WTC11 (cell line): ENCODE data around the gene SEMA4F. TPM values are rescaled to one million over a fixed set of nuclear protein-coding genes. Genes with fewer than 3 reads are reported as not detected.

Experiments used
- ATAC-seq: fragments of 200-7000 bp; cut with Tn5 transposase; 2 replicates; pipeline ENCODE4 v1.10.0; 2021; ENCODE audit warnings: mild to moderate bottlenecking, moderate library complexity
- CTCF ChIA-PET: fragments of 300-600 bp; sonication (Branson Sonifier 250); formaldehyde crosslinking; loops from one replicate; lab custom pipeline; 2021; ENCODE audit warnings: antibody characterized with exemption; lab: Charles Lee
- POLR2A ChIA-PET: fragments of 350-600 bp; sonication (Branson Sonifier 250); formaldehyde crosslinking; loops from one replicate; lab custom pipeline; 2021; ENCODE audit warnings: antibody characterized with exemption; lab: Charles Lee
- DNase-seq: peaks from one replicate; pipeline ENCODE4 v3.0.0; 2021; ENCODE audit warnings: low spot score
- H3K27ac Mint-ChIP-seq: 2 replicates; pipeline ENCODE4 v1.8.0; 2021; ENCODE audit warnings: mixed read lengths
- H3K27me3 Mint-ChIP-seq: 2 replicates; pipeline ENCODE4 v1.8.0; 2021; ENCODE audit warnings: low read depth, mild to moderate bottlenecking, moderate library complexity, mixed read lengths
- H3K36me3 Mint-ChIP-seq: 2 replicates; pipeline ENCODE4 v1.8.0; 2021; ENCODE audit warnings: mixed read lengths
- H3K4me1 Mint-ChIP-seq: 2 replicates; pipeline ENCODE4 v1.8.0; 2022; ENCODE audit warnings: mixed read lengths
- H3K4me3 Mint-ChIP-seq: 2 replicates; pipeline ENCODE4 v1.8.0; 2021; ENCODE audit warnings: mild to moderate bottlenecking, moderate library complexity, mixed read lengths
- H3K9me3 Mint-ChIP-seq: 2 replicates; pipeline ENCODE4 v1.8.0; 2021; ENCODE audit warnings: mixed read lengths
- AR ChIP-seq: fragments of 250-450 bp; sonication (Bioruptor Pico); IDR thresholded peaks from 2 replicates; pipeline ENCODE4 v1.9.0; 2021; ENCODE audit warnings: mild to moderate bottlenecking
- ATF2 ChIP-seq: sonication (generic); formaldehyde crosslinking; IDR thresholded peaks from 2 replicates; pipeline ENCODE4 v1.8.1; 2022; ENCODE audit warnings: low read depth, missing genetic modification reagents, borderline replicate concordance
- ATF3 ChIP-seq: sonication (generic); formaldehyde crosslinking; conservative IDR thresholded peaks from 2 replicates; pipeline ENCODE4 v1.8.1; 2022; ENCODE audit warnings: mild to moderate bottlenecking, missing genetic modification reagents
- ATF6 ChIP-seq: sonication (generic); formaldehyde crosslinking; IDR thresholded peaks from 2 replicates; pipeline ENCODE4 v1.8.1; 2023; ENCODE audit warnings: mild to moderate bottlenecking, missing genetic modification reagents
- CTCF ChIP-seq: fragments of 200-600 bp; IDR thresholded peaks from 2 replicates; pipeline ENCODE4 v1.8.0; 2022; ENCODE audit warnings: antibody characterized with exemption
- ELF4 ChIP-seq: sonication (generic); formaldehyde crosslinking; IDR thresholded peaks from 2 replicates; pipeline ENCODE4 v1.8.1; 2022; ENCODE audit warnings: low read depth, mild to moderate bottlenecking, moderate library complexity, missing genetic modification reagents
- FOXP4 ChIP-seq: sonication (generic); formaldehyde crosslinking; IDR thresholded peaks from 2 replicates; pipeline ENCODE4 v1.8.0; 2022; ENCODE audit warnings: mild to moderate bottlenecking, missing genetic modification reagents
- JAZF1 ChIP-seq: fragments of 250-450 bp; sonication (Bioruptor Pico); IDR thresholded peaks from 2 replicates; pipeline ENCODE4 v1.9.0; 2021; ENCODE audit warnings: moderate library complexity, mild to moderate bottlenecking, inconsistent platforms
- MXD4 ChIP-seq: fragments of 250-450 bp; sonication (Bioruptor Pico); IDR thresholded peaks from 2 replicates; pipeline ENCODE4 v1.8.0; 2021; ENCODE audit warnings: mild to moderate bottlenecking, moderate library complexity, borderline replicate concordance
- NFE2L1 ChIP-seq: sonication (generic); formaldehyde crosslinking; IDR thresholded peaks from 2 replicates; pipeline ENCODE4 v1.8.1; 2023; ENCODE audit warnings: missing genetic modification reagents
- NR1H2 ChIP-seq: sonication (generic); formaldehyde crosslinking; IDR thresholded peaks from 2 replicates; pipeline ENCODE4 v1.9.0; 2021; ENCODE audit warnings: mild to moderate bottlenecking, moderate library complexity, missing genetic modification reagents
- PREB ChIP-seq: sonication (generic); formaldehyde crosslinking; IDR thresholded peaks from 2 replicates; pipeline ENCODE4 v1.8.1; 2022; ENCODE audit warnings: mild to moderate bottlenecking, missing genetic modification reagents, moderate library complexity, borderline replicate concordance
- SMAD3 ChIP-seq: sonication (generic); formaldehyde crosslinking; IDR thresholded peaks from 2 replicates; pipeline ENCODE4 v1.8.0; 2022; ENCODE audit warnings: missing genetic modification reagents, mild to moderate bottlenecking, borderline replicate concordance
- ZBTB21 ChIP-seq: sonication (generic); formaldehyde crosslinking; IDR thresholded peaks from 2 replicates; pipeline ENCODE4 v1.8.1; 2023; ENCODE audit warnings: mild to moderate bottlenecking, missing genetic modification reagents, borderline replicate concordance
- ZNF121 ChIP-seq: sonication (generic); formaldehyde crosslinking; IDR thresholded peaks from 2 replicates; pipeline ENCODE4 v1.8.0; 2023; ENCODE audit warnings: missing genetic modification reagents
- ZNF232 ChIP-seq: sonication (generic); formaldehyde crosslinking; IDR thresholded peaks from 2 replicates; pipeline ENCODE4 v1.8.0; 2022; ENCODE audit warnings: mild to moderate bottlenecking, missing genetic modification reagents
- ZNF263 ChIP-seq: sonication (generic); formaldehyde crosslinking; IDR thresholded peaks from 2 replicates; pipeline ENCODE4 v1.8.1; 2022; ENCODE audit warnings: low read depth, mild to moderate bottlenecking, moderate library complexity, missing genetic modification reagents
- ZNF416 ChIP-seq: fragments of 250-450 bp; sonication (Bioruptor Pico); IDR thresholded peaks from 2 replicates; pipeline ENCODE4 v1.9.0; 2021; ENCODE audit warnings: mild to moderate bottlenecking, inconsistent platforms
- ZNF671 ChIP-seq: fragments of 250-450 bp; sonication (Bioruptor Pico); IDR thresholded peaks from 2 replicates; pipeline ENCODE4 v1.8.0; 2021; ENCODE audit warnings: mild to moderate bottlenecking
- total RNA-seq: library from RNA; stranded (reverse); gene quantifications from 3 replicates; pipeline ENCODE4 v1.2.3, GENCODE V29; 2021

Gene SEMA4F
- total RNA-seq, 1 experiment from 2014 or later = 5.7 TPM

GRCh38 chr2:74688881-74689280 is 34.8 kb downstream of the SEMA4F start (continued):
- TF ChIP-seq PREB (CRISPR knock-in tag) (no peak), JAZF1 (no peak), SMAD3 (CRISPR knock-in tag) (no peak), ATF6 (CRISPR knock-in tag) (no peak), ZNF263 (no peak)

GRCh38 chr2:74689671-74690070 is 35.6 kb downstream of the SEMA4F start:
- ATAC-seq = no peak
- Mint-ChIP-seq H3K36me3 (no peaks in the 10 kb centered on the region), H3K4me3 (no peak overlapping the region), H3K4me1 (no peaks in the 10 kb centered on the region), H3K27ac (no peak overlapping the region), H3K27me3 (no peaks in the 10 kb centered on the region), H3K9me3 (peaks cover 10% of the 10 kb centered on the region)
- CTCF ChIA-PET = interaction anchor here (3.5 kb wide), 1 partner anchor 186 kb away, joined by 10 read pairs; no protein-coding TSS in a partner anchor
- TF ChIP-seq ZNF232 = no peak
- TF ChIP-seq CTCF = no peak
- TF ChIP-seq ZNF416 (CRISPR knock-in tag) = no peak
- TF ChIP-seq ZNF121 = no peak
- no peak for TF ChIP-seq ZBTB21 (CRISPR knock-in tag)
- TF ChIP-seq FOXP4 (CRISPR knock-in tag) = no peak
- TF ChIP-seq NR1H2 (CRISPR knock-in tag) = no peak
- no peak for TF ChIP-seq ZNF671 (CRISPR knock-in tag)
- no peak for TF ChIP-seq SMAD3 (CRISPR knock-in tag)
- TF ChIP-seq ATF2 (CRISPR knock-in tag) = no peak
- no peak for TF ChIP-seq AR
- TF ChIP-seq ELF4 = no peak
- TF ChIP-seq ATF3 (CRISPR knock-in tag) = no peak
- no peak for TF ChIP-seq MXD4 (CRISPR knock-in tag)
- TF ChIP-seq NFE2L1 (CRISPR knock-in tag) = no peak
- TF ChIP-seq ATF6 (CRISPR knock-in tag) = no peak
- POLR2A ChIA-PET = no interaction called here
- no peak for DNase-seq
